A673 (cell line): ENCODE measurements around the gene RAB3A. TPM values are rescaled to one million over a fixed set of nuclear protein-coding genes. Genes with fewer than 3 reads are reported as not detected.

Experiments
- BruUV-seq: library from RNA; stranded (reverse); fragments of 400-500 nt; replicated peaks from 2 replicates; lab custom pipeline; 2021; lab: Mats Ljungman, UMichigan
- CTCF ChIA-PET: fragments of 300-600 bp; sonication (Branson Sonifier 250); formaldehyde crosslinking; loops from one replicate; lab custom pipeline; 2022; ENCODE audit warnings: antibody characterized with exemption; lab: Charles Lee
- POLR2A ChIA-PET: fragments of 300-600 bp; sonication (Branson Sonifier 250); formaldehyde crosslinking; loops from one replicate; lab custom pipeline; 2022; ENCODE audit warnings: antibody characterized with exemption; ENCODE audit not compliant: low non-redundant PET; lab: Charles Lee
- DNase-seq: peaks from one replicate; pipeline ENCODE4 v3.0.0-alpha.2; 2015; ENCODE audit warnings: low spot score
- H3K27ac ChIP-seq: fragments of 200-600 bp; sonication (generic); 2 replicates; pipeline ENCODE4 v1.5.1; 2016; ENCODE audit warnings: mixed run types, low read depth, mild to moderate bottlenecking, mixed read lengths, antibody characterized with exemption, low read length; ENCODE audit not compliant: poor library complexity, severe bottlenecking
- H3K27me3 ChIP-seq: fragments of 200-600 bp; sonication (generic); replicated peaks from 2 replicates; pipeline ENCODE4 v1.6.1; 2017; ENCODE audit warnings: mixed run types, low read depth, mild to moderate bottlenecking, mixed read lengths, antibody characterized with exemption, low read length; ENCODE audit not compliant: insufficient read depth, poor library complexity
- H3K36me3 ChIP-seq: fragments of 200-600 bp; sonication (generic); 2 replicates; pipeline ENCODE4 v1.6.1; 2016; ENCODE audit warnings: mixed run types, mild to moderate bottlenecking, mixed read lengths, antibody characterized with exemption, low read length; ENCODE audit not compliant: insufficient read depth, poor library complexity, severe bottlenecking
- H3K4me1 ChIP-seq: fragments of 200-600 bp; sonication (generic); 2 replicates; pipeline ENCODE4 v1.6.1; 2017; ENCODE audit warnings: mixed run types, mild to moderate bottlenecking, mixed read lengths, antibody characterized with exemption, low read length; ENCODE audit not compliant: insufficient read depth, poor library complexity, severe bottlenecking
- H3K4me3 ChIP-seq: fragments of 200-600 bp; sonication (generic); 2 replicates; pipeline ENCODE4 v1.5.1; 2016; ENCODE audit warnings: low read depth, mixed run types, mild to moderate bottlenecking, mixed read lengths, low read length; ENCODE audit not compliant: poor library complexity, severe bottlenecking
- H3K9me3 ChIP-seq: fragments of 200-600 bp; sonication (generic); 2 replicates; pipeline ENCODE4 v1.6.1; 2016; ENCODE audit warnings: mixed run types, low read depth, mild to moderate bottlenecking, mixed read lengths, antibody characterized with exemption, low read length; ENCODE audit not compliant: poor library complexity, severe bottlenecking
- CTCF ChIP-seq: fragments of 300-800, 200-600 bp; sonication (generic); conservative IDR thresholded peaks from 2 replicates; pipeline ENCODE4 v1.5.1; 2017; ENCODE audit warnings: low read depth, mild to moderate bottlenecking, antibody characterized with exemption, low read length, moderate library complexity, mixed read lengths
- EZH2 ChIP-seq: fragments of 200-600 bp; sonication (generic); IDR thresholded peaks from 2 replicates; pipeline ENCODE4 v1.6.1; 2017; ENCODE audit warnings: borderline replicate concordance, low read depth, mild to moderate bottlenecking, mixed read lengths, antibody characterized with exemption, low read length; ENCODE audit not compliant: poor library complexity, severe bottlenecking
- intact Hi-C: fragments of 100-400 bp; cut with micrococcal nuclease; formaldehyde crosslinking; loops from one replicate; pipeline ENCODE4 v1.10.0; 2022; ENCODE audit not compliant: unreplicated experiment
- total RNA-seq: library from RNA; stranded (reverse); gene quantifications from 2 replicates; pipeline ENCODE4 v1.2.3, GENCODE V29; 2021

The RAB3A gene
- total RNA-seq, 1 experiment from 2014 or later = 2.9 TPM

- intact Hi-C loops = no loop called here
- TSS peak; percentile 45 for BruUV-seq
- Histone ChIP-seq H3K27me3 (no peaks in the 10 kb centered on the region), H3K9me3 (no peaks in the 10 kb centered on the region), H3K27ac (peak overlapping the region; percentile 73), H3K36me3 (peaks cover 12% of the 10 kb centered on the region), H3K4me1 (peaks cover 15% of the 10 kb centered on the region), H3K4me3 (peak overlapping the region; percentile 65)
- TF ChIP-seq EZH2 = no peak
- TF ChIP-seq CTCF = no peak
- ChIA-PET CTCF (interaction anchor here (1.5 kb wide), 1 partner anchor 85 kb away, joined by 12 read pairs; no protein-coding TSS in a partner anchor), POLR2A (interaction anchor here (0.7 kb wide), 1 partner anchor 909 kb away, joined by 3 read pairs; no protein-coding TSS in a partner anchor)
- no peak for DNase-seq
Measured at GRCh38 chr19:18194181-18194530, 9.7 kb downstream of the RAB3A start.

DNA sequence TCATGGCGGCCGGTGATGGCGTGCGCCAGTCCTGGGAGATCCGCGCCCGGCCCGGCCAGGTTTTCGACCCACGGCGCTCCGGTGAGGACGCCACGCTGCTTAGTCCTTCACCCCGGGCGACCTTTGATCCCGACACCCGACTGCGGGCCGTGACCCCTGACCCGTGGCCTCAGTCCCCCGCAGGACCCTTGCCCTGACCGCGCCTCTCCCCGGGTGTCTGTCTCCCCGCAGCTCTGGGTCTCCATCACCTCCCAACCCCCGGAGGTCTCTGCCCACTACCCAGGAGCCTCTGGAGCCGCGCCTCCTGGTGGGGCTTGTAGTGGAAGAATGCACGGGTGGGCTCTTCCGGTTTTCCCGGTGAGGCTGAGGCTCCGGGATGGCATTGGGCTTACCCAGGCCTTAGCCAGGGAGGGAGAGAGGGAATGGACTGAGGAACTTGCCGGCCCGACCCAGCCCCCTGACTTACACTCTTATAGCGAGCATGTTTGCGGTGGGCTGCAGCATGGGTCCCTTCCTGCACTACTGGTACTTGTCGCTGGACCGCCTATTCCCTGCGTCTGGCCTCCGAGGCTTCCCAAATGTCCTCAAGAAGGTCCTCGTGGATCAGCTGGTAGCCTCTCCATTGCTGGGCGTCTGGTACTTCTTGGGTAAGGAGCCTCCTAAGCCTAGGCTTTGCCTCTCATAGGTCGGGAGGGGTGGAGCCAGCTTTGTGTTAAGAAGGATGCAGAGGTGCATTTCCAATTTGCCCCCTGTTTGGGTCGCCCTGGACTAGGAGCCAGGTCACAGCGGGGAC lies 10.3 kb downstream of the RAB3A start:
- peaks cover 15% of the 10 kb centered on the region for H3K4me1 ChIP-seq
- no peak for DNase-seq
- H3K36me3 ChIP-seq = peaks cover 8% of the 10 kb centered on the region
- BruUV-seq = no TSS peak
- intact Hi-C loops = loop anchor here (2.0 kb wide), 1 partner anchor 41 kb away; the partner anchor contains the start of gene PIK3R2
- POLR2A ChIA-PET = no interaction called here
- CTCF ChIA-PET = interaction anchor here (1.0 to 1.6 kb wide), 3 partner anchors 59 to 86 kb away, joined by 5 to 12 read pairs (median 7); no protein-coding TSS in a partner anchor
- no peaks in the 10 kb centered on the region for H3K9me3 ChIP-seq
- H3K27me3 ChIP-seq = no peaks in the 10 kb centered on the region
- peak overlapping the region; percentile 65 for H3K4me3 ChIP-seq
- TF ChIP-seq EZH2 = no peak
- no peak for TF ChIP-seq CTCF
- peak overlapping the region; percentile 73 for H3K27ac ChIP-seq

GRCh38 chr19:18192673-18193387 lies 11.0 kb downstream of the RAB3A start, which contains the start of gene MPV17L2:
TSS of gene MPV17L2 (plus strand) at chr19:18193218. CDS start at chr19:18193282, 64 bp downstream.
- Histone ChIP-seq H3K4me3 (peak within 1 kb of the TSS; percentile 65), H3K27me3 (no peaks in the 10 kb centered on the region), H3K27ac (peak within 1 kb of the TSS; percentile 82), H3K9me3 (no peaks in the 10 kb centered on the region), H3K4me1 (peaks cover 15% of the 10 kb centered on the region), H3K36me3 (peaks cover 1% of the 10 kb centered on the region)
- ChIA-PET CTCF (interaction anchor here (0.8 to 1.6 kb wide), 4 partner anchors 16 to 87 kb away, joined by 5 to 7 read pairs (median 6); no protein-coding TSS in a partner anchor), POLR2A (no interaction called here)
- no TSS peak for BruUV-seq
- peak; percentile 100 for DNase-seq
- intact Hi-C loops = loop anchor here (2.0 kb wide), 1 partner anchor 40 kb away; the partner anchor contains the start of gene PIK3R2
- no peak for TF ChIP-seq EZH2
- no peak for TF ChIP-seq CTCF
